SK-N-SH (cell line): ENCODE measurements around the gene SCN3A. TPM values are rescaled to one million over a fixed set of nuclear protein-coding genes. Genes with fewer than 3 reads are reported as not detected.

Experiments
- CTCF ChIA-PET: fragments of 300-600, 350-600 bp; formaldehyde crosslinking; extraction: SDS; loops from one replicate; lab custom pipeline; 2021; lab: Yijun Ruan, JAX
- POLR2A ChIA-PET: fragments of 350-600 bp; sonication (Branson Sonifier 250); formaldehyde crosslinking; extraction: SDS; loops from one replicate; lab custom pipeline; 2020; ENCODE audit warnings: antibody characterized with exemption, inconsistent platforms; lab: Yijun Ruan, JAX
- DNase-seq: peaks from one replicate; pipeline ENCODE4 v3.0.0; 2012
- H2AFZ ChIP-seq: fragments of 200-600 bp; sonication (generic); 2 replicates; pipeline ENCODE4 v1.8.1; 2016; ENCODE audit warnings: antibody characterized with exemption, mild to moderate bottlenecking, low read depth
- H3F3A ChIP-seq: fragments of 200-600 bp; sonication (generic); replicated peaks from 2 replicates; pipeline ENCODE3; 2016; ENCODE audit warnings: antibody characterized with exemption, mild to moderate bottlenecking; ENCODE audit not compliant: insufficient read depth
- H3K27ac ChIP-seq, 2 experiments: fragments of 200-500 bp in 1 of 2; fragments of 200-600 bp in 1 of 2; sonication (Bioruptor generic) in 1 of 2; sonication (generic), shearing (Covaris generic) in 1 of 2; 2 replicates each; pipeline versions ENCODE4 v1.5.1 to v1.6.1; 2014 to 2016; ENCODE audit warnings: low read depth in 2 of 2, inconsistent platforms in 1 of 2, low read length in 1 of 2, mild to moderate bottlenecking in 1 of 2, mixed read lengths in 1 of 2
- H3K27me3 ChIP-seq: fragments of 200-600 bp; sonication (generic), shearing (Covaris generic); 2 replicates; pipeline ENCODE4 v1.6.1; 2016; ENCODE audit warnings: mixed run types; ENCODE audit not compliant: insufficient read depth
- H3K36me3 ChIP-seq, 2 experiments: fragments of 200-500 bp in 1 of 2; fragments of 200-600 bp in 1 of 2; sonication (Bioruptor generic) in 1 of 2; sonication (generic) in 1 of 2; replicated peaks in 1 of 2; 2 replicates each; pipeline versions ENCODE3 to v1.5.1; 2014 to 2016; ENCODE audit warnings: low read length in 1 of 2, mild to moderate bottlenecking in 1 of 2; ENCODE audit not compliant: insufficient read depth in 2 of 2, control insufficient read depth in 1 of 2
- H3K4me1 ChIP-seq, 2 experiments: fragments of 200-500 bp in 1 of 2; fragments of 200-600 bp in 1 of 2; sonication (Bioruptor generic) in 1 of 2; sonication (generic), shearing (Covaris generic) in 1 of 2; 2 replicates each; pipeline versions ENCODE4 v1.5.1 to v1.6.1; 2014 to 2016; ENCODE audit warnings: low read depth in 1 of 2, low read length in 1 of 2, mixed run types in 1 of 2; ENCODE audit not compliant: insufficient read depth in 2 of 2, control insufficient read depth in 1 of 2
- H3K4me2 ChIP-seq: fragments of 200-600 bp; sonication (generic), shearing (Covaris generic); 2 replicates; pipeline ENCODE4 v1.6.1; 2017; ENCODE audit warnings: mixed run types
- H3K4me3 ChIP-seq, 2 experiments: fragments of 200-500 bp in 1 of 2; fragments of 200-600 bp in 1 of 2; sonication (Bioruptor generic) in 1 of 2; sonication (generic), shearing (Covaris generic) in 1 of 2; 2 replicates each; pipeline versions ENCODE4 v1.5.1 to v1.8.1; 2014 to 2016; ENCODE audit warnings: low read depth in 2 of 2, inconsistent platforms in 1 of 2, low read length in 1 of 2, mild to moderate bottlenecking in 1 of 2, mixed read lengths in 1 of 2, moderate library complexity in 1 of 2
- H3K79me2 ChIP-seq: fragments of 200-600 bp; sonication (generic); 2 replicates; pipeline ENCODE4 v1.8.1; 2017; ENCODE audit warnings: mild to moderate bottlenecking; ENCODE audit not compliant: insufficient read depth
- H3K9ac ChIP-seq: fragments of 200-600 bp; sonication (generic); 2 replicates; pipeline ENCODE4 v1.6.1; 2017; ENCODE audit warnings: mixed run types
- H3K9me2 ChIP-seq: fragments of 200-600 bp; sonication (generic); 2 replicates; pipeline ENCODE4 v1.6.1; 2017; ENCODE audit warnings: mixed run types
- H3K9me3 ChIP-seq: fragments of 200-600 bp; sonication (generic); 2 replicates; pipeline ENCODE4 v1.6.1; 2017; ENCODE audit warnings: mixed run types, mild to moderate bottlenecking, moderate library complexity
- H4K20me1 ChIP-seq: fragments of 200-600 bp; sonication (generic); 2 replicates; pipeline ENCODE4 v1.6.1; 2017; ENCODE audit warnings: mild to moderate bottlenecking, mixed run types; ENCODE audit not compliant: insufficient read depth
- CHD2 ChIP-seq: fragments of 150-350 bp; IDR thresholded peaks from 2 replicates; pipeline ENCODE4 v1.6.1; 2018; ENCODE audit warnings: low read length; ENCODE audit not compliant: partially characterized antibody
- EZH2phosphoT487 ChIP-seq: fragments of 200-600 bp; sonication (generic); IDR thresholded peaks from 2 replicates; pipeline ENCODE4 v1.6.1; 2017; ENCODE audit warnings: low read depth, mixed run types, mild to moderate bottlenecking, antibody characterized with exemption, moderate library complexity, borderline replicate concordance
- FOSL2 ChIP-seq: IDR thresholded peaks from 2 replicates; pipeline ENCODE4 v1.4.0; 2012; ENCODE audit warnings: low read depth, mild to moderate bottlenecking, moderate library complexity, borderline replicate concordance
- FOXM1 ChIP-seq: IDR thresholded peaks from 2 replicates; pipeline ENCODE4 v1.4.0; 2012; ENCODE audit warnings: low read depth, mild to moderate bottlenecking
- GABPA ChIP-seq: IDR thresholded peaks from 2 replicates; pipeline ENCODE4 v1.4.0; 2012; ENCODE audit warnings: low read depth, mild to moderate bottlenecking
- JUND ChIP-seq: IDR thresholded peaks from 2 replicates; pipeline ENCODE4 v1.4.0; 2012
- MAX ChIP-seq: IDR thresholded peaks from 2 replicates; pipeline ENCODE4 v1.4.0; 2012; ENCODE audit warnings: low read depth
- MEF2A ChIP-seq: IDR thresholded peaks from 2 replicates; pipeline ENCODE4 v1.4.0; 2012; ENCODE audit warnings: low read depth, borderline replicate concordance
- NFIC ChIP-seq: IDR thresholded peaks from 2 replicates; pipeline ENCODE4 v1.4.0; 2012; ENCODE audit warnings: borderline replicate concordance
- NRF1 ChIP-seq: IDR thresholded peaks from 2 replicates; pipeline ENCODE4 v1.6.1; 2012; ENCODE audit warnings: low read depth, mild to moderate bottlenecking, low read length
- PBX3 ChIP-seq: IDR thresholded peaks from 2 replicates; pipeline ENCODE4; 2012
- RCOR1 ChIP-seq: fragments of 150-350 bp; IDR thresholded peaks from 2 replicates; pipeline ENCODE4 v1.6.1; 2017; ENCODE audit warnings: antibody characterized with exemption, low read length
- REST ChIP-seq: IDR thresholded peaks from 2 replicates; pipeline ENCODE4 v1.6.1; 2012; ENCODE audit warnings: mild to moderate bottlenecking, low read depth, low read length, moderate library complexity
- RXRA ChIP-seq: IDR thresholded peaks from 2 replicates; pipeline ENCODE4 v1.4.0; 2012; ENCODE audit warnings: low read depth, mild to moderate bottlenecking, borderline replicate concordance
- SMC3 ChIP-seq: IDR thresholded peaks from 2 replicates; pipeline ENCODE4 v1.6.1; 2012; ENCODE audit warnings: low read depth, low read length, improper control_type of control experiment
- TCF12 ChIP-seq: IDR thresholded peaks from 2 replicates; pipeline ENCODE4 v1.4.0; 2012
- TEAD4 ChIP-seq: IDR thresholded peaks from 2 replicates; pipeline ENCODE4 v1.4.0; 2012; ENCODE audit warnings: mild to moderate bottlenecking, borderline replicate concordance; ENCODE audit not compliant: insufficient read depth
- USF1 ChIP-seq: IDR thresholded peaks from 2 replicates; pipeline ENCODE4 v1.4.0; 2012; ENCODE audit warnings: low read depth, borderline replicate concordance
- ZBTB33 ChIP-seq: IDR thresholded peaks from 2 replicates; pipeline ENCODE4 v1.4.0; 2012; ENCODE audit warnings: low read depth, borderline replicate concordance
- WGBS: methylation state at CpG from one replicate; pipeline ENCODE4 v1.1.6; 2017; ENCODE audit warnings: low lambda C conversion rate; 5-methylcytosine and 5-hydroxymethylcytosine counted together
- polyA plus RNA-seq, 3 experiments: library from polyadenylated mRNA; depleted of rRNA; stranded (reverse); fragments of >200 nt; gene quantifications; 2 replicates each; pipeline ENCODE4 v1.2.3, GENCODE V29; 2012

SCN3A gene
- polyA plus RNA-seq, 1 of the 3 experiments (the other 2 are of a cell fraction) = 0.33 TPM

- Histone ChIP-seq H2AFZ (no peak overlapping the region), H4K20me1 (no peaks in the 10 kb centered on the region), H3F3A (peaks cover 13% of the 10 kb centered on the region), H3K27ac (peak overlapping the region in 1 of 2 experiments; percentile 55; a peak in 2 of 4 replicates), H3K9me3 (no peaks in the 10 kb centered on the region), H3K4me3 (no peak overlapping the region), H3K9me2 (no peaks in the 10 kb centered on the region), H3K79me2 (no peaks in the 10 kb centered on the region), H3K4me2 (no peak overlapping the region), H3K36me3 (no peaks in the 10 kb centered on the region), H3K27me3 (no peaks in the 10 kb centered on the region), H3K9ac (no peak overlapping the region), H3K4me1 (peaks cover 0 to 12% of the 10 kb centered on the region in 2 experiments; a peak in 1 of 4 replicates)
- CTCF ChIA-PET = interaction anchor here (0.8 kb wide), 1 partner anchor 145 kb away, joined by 3 read pairs; no protein-coding TSS in a partner anchor
- POLR2A ChIA-PET = no interaction called here
- WGBS = 9% methylated on average over 2 of the region's 2 CpGs
- TF ChIP-seq TCF12 = peak; percentile 46
- TF ChIP-seq EZH2phosphoT487 = no peak
- TF ChIP-seq MAX = 0 out of 2 replicates have a peak, but pooled peaks have one; percentile 35
- TF ChIP-seq ZBTB33 = no peak
- TF ChIP-seq PBX3 = peak; percentile 72
- peak; percentile 50; the same call in 1 of the 2 replicates for TF ChIP-seq FOSL2
- TF ChIP-seq MEF2A = peak; percentile 44; the same call in 1 of the 2 replicates
- TF ChIP-seq JUND = peak; percentile 58
- DNase-seq = no peak
These were observed 42.3 kb downstream of the SCN3A start for GRCh38 chr2:165161510-165161909.

- H3K9me2 ChIP-seq = no peaks in the 10 kb centered on the region
- no peak overlapping the region for H3K9ac ChIP-seq
- no peaks in the 10 kb centered on the region for H3K9me3 ChIP-seq
- peaks cover 0 to 8% of the 10 kb centered on the region in 2 experiments for H3K36me3 ChIP-seq
- peaks cover 13% of the 10 kb centered on the region for H3F3A ChIP-seq
- no peak overlapping the region for H3K4me2 ChIP-seq
- no peaks in the 10 kb centered on the region for H4K20me1 ChIP-seq
- POLR2A ChIA-PET = no interaction called here
- CTCF ChIA-PET = no interaction called here
- H3K27me3 ChIP-seq = no peaks in the 10 kb centered on the region
- H3K79me2 ChIP-seq = no peaks in the 10 kb centered on the region
- DNase-seq = no peak
- 97% methylated on average over 4 of the region's 4 CpGs for WGBS
- peaks cover 0 to 12% of the 10 kb centered on the region in 2 experiments; a peak in 1 of 4 replicates for H3K4me1 ChIP-seq
- no peak overlapping the region for H3K27ac ChIP-seq
- no peak overlapping the region for H3K4me3 ChIP-seq
- H2AFZ ChIP-seq = no peak overlapping the region
- no peak for TF ChIP-seq REST
- TF ChIP-seq FOSL2 = no peak
- no peak for TF ChIP-seq CHD2
- TF ChIP-seq SMC3 = no peak
- no peak for TF ChIP-seq NFIC
- TF ChIP-seq EZH2phosphoT487 = no peak
- no peak for TF ChIP-seq RXRA
- TF ChIP-seq TCF12 = no peak
- TF ChIP-seq GABPA = no peak
- TF ChIP-seq FOXM1 = no peak
- no peak for TF ChIP-seq NRF1
- TF ChIP-seq PBX3 = no peak
- TF ChIP-seq RCOR1 = no peak
- no peak for TF ChIP-seq USF1
- TF ChIP-seq TEAD4 = no peak
These were observed 46.7 kb downstream of the SCN3A start for GRCh38 chr2:165157160-165157559.
